Heart left ventricle (tissue), 16 donors: ENCODE measurements around the gene ASCC1. TPM values are rescaled to one million over a fixed set of nuclear protein-coding genes. Genes with fewer than 3 reads are reported as not detected.
A peak's percentile ranks its signal among the peaks of the same experiment; 100 is the strongest.

Source experiments
- ATAC-seq, 4 donors: fragments of 200-7000 bp; cut with Tn5 transposase; one replicate each; pipeline ENCODE4 v1.9.1; 2020 to 2022; ENCODE audit warnings: moderate library complexity in 4 of 4, mild to moderate bottlenecking in 3 of 4, moderate number of reproducible peaks in 1 of 4
- DNase-seq, 5 donors: peaks; one replicate each; pipeline ENCODE4 v3.0.0-alpha.2; 2020
- H3K27ac ChIP-seq, 12 donors: fragments of 200-600 bp; sonication (generic) in 4 of 12; one replicate each; pipeline versions ENCODE4 v1.5.0 to v1.8.0; 2016 to 2022; ENCODE audit warnings: mild to moderate bottlenecking in 2 of 12
- H3K27me3 ChIP-seq, 9 donors: fragments of 200-600 bp; sonication (generic) in 2 of 9; one replicate each; pipeline versions ENCODE4 v1.5.1 to v1.8.0; 2016 to 2022; ENCODE audit warnings: mild to moderate bottlenecking in 3 of 9
- H3K36me3 ChIP-seq, 9 donors: fragments of 200-600 bp; sonication (generic) in 2 of 9; one replicate each; pipeline versions ENCODE4 v1.5.0 to v1.8.0; 2018 to 2022; ENCODE audit warnings: mild to moderate bottlenecking in 2 of 9
- H3K4me1 ChIP-seq, 12 donors: fragments of 200-600 bp; sonication (generic) in 4 of 12; one replicate each; pipeline versions ENCODE4 v1.5.0 to v1.8.0; 2016 to 2022; ENCODE audit warnings: mild to moderate bottlenecking in 3 of 12
- H3K4me3 ChIP-seq, 12 donors: fragments of 200-600 bp; sonication (generic) in 4 of 12; one replicate each; pipeline versions ENCODE4 v1.5.0 to v1.8.0; 2017 to 2022; ENCODE audit warnings: mild to moderate bottlenecking in 9 of 12, moderate library complexity in 4 of 12
- H3K9me3 ChIP-seq, 12 donors: fragments of 200-600 bp; sonication (generic) in 4 of 12; one replicate each; pipeline versions ENCODE4 v1.5.0 to v1.8.0; 2016 to 2022; ENCODE audit warnings: mild to moderate bottlenecking in 1 of 12
- CTCF ChIP-seq, 12 donors: fragments of 200-600 bp; sonication (generic) in 4 of 12; IDR thresholded peaks; one replicate each; pipeline versions ENCODE4 v1.5.0 to v1.8.0; 2018 to 2022; ENCODE audit warnings: antibody characterized with exemption in 12 of 12, mild to moderate bottlenecking in 5 of 12
- POLR2A ChIP-seq, 2 donors: fragments of 450-650 bp; IDR thresholded peaks; one replicate each; pipeline ENCODE4 v1.6.1; 2017; ENCODE audit warnings: antibody characterized with exemption in 2 of 2, mild to moderate bottlenecking in 2 of 2, moderate library complexity in 2 of 2
- WGBS, 4 donors: extraction: QIAGEN DNeasy Blood & Tissue Kit in 2 of 4; methylation state at CpG; one replicate each; pipeline versions ENCODE4 v1.1.5 to v1.1.7; 2013 to 2018; 5-methylcytosine and 5-hydroxymethylcytosine counted together
- intact Hi-C, 10 donors: fragments of 100-400 bp; cut with DNase I; formaldehyde crosslinking; loops; one replicate each; pipeline versions ENCODE4 v1.11.1 to v1.14.2; 2022
- polyA plus RNA-seq, 2 donors: library from polyadenylated mRNA; stranded (reverse); fragments of 200-250 nt; gene quantifications; one replicate each; pipeline ENCODE4 v1.2.3, GENCODE V29; 2013
- total RNA-seq, 9 donors: library from RNA; depleted of rRNA in 2 of 9; stranded (reverse); fragments of >200 nt in 2 of 9; fragmentation: NEBNext Ultra II Directional in 3 of 9; extraction: Animal tissue kit (Norgen Biotek cat#: 25700) in 3 of 9; gene quantifications; one replicate each; pipeline versions ENCODE4 v1.1.0 to v1.2.4, GENCODE V29; 2016 to 2023
- donor health status: ischemic (EF 13 %, LVEDD 7.1; RV severe dilation, severe dysfunction).
- donor health status: healthy with polysubstance abuse.
- donor health status: DM: no; HTN: yes; CAD: no.
- donor health status: DM: no; HTN: no; CAD: no.
- donor health status: ischemic (EF 25% LVEDD 6.9; RV normal size, moderate dysfunction).
- donor health status: ischemic (EF 25% LVEDD 5.7; RV mildly dilated, moderate dysfunction).
- donor health status: healthy.
- donor health status: DM: yes; HTN: yes; CAD: no.
- donor health status: ischemic (EF 35%, LVEDD 5.7; RV mildly dilated, moderate dysfunction).
- donor health status: nonischemic (EF 11% LVEDD 7.7; RV severe dilation, severe dysfunction).
- donor health status: DM: yes; HTN: yes; CAD: no.
- donor health status: PGD.
- donor health status: ischemic (EF 29% LVEDD 5.4; RV normal size, mild dysfunction).
- donor health status: nonischemic (EF 23%, LVEDD 6.1; RV moderate dilation, normal function).

Gene ASCC1
- total and polyA plus RNA-seq, 11 donors, result 12.0 to 49.6 (median 35.3) TPM

GRCh38 chr10:72221278-72221677, 5.2 kb upstream of the ASCC1 start:
- H3K27ac ChIP-seq, result peak overlapping the region in 1 of 12 donors; percentile 42
- H3K9me3 ChIP-seq, result no peaks in the 10 kb centered on the region
- intact Hi-C loops, result loop anchor here in 5 of 10 donors (5.0 to 10.0 kb wide), 7 partner anchors 89 to 266 kb away; no protein-coding TSS in a partner anchor
- DNase-seq (no peak), ATAC-seq (no peak)
- no peak overlapping the region for H3K4me3 ChIP-seq
- peaks cover 0 to 48% (median 39%) of the 10 kb centered on the region in 9 donors for H3K36me3 ChIP-seq
- H3K4me1 ChIP-seq, result peaks cover 6 to 67% (median 37%) of the 10 kb centered on the region in 12 donors
- H3K27me3 ChIP-seq, result no peaks in the 10 kb centered on the region
- TF ChIP-seq POLR2A (IDR thresholded peaks at IDR 0.05) (no peak), CTCF (IDR thresholded peaks at IDR 0.05) (no peak)
- WGBS, 4 donors, result 42 to 83% (median 52%) methylated on average over 1 of the region's 1 CpG

- WGBS, 4 donors, result 78 to 87% (median 86%) methylated on average over 8 of the region's 8 CpGs
- ATAC-seq, result no peak
- TF ChIP-seq CTCF (IDR thresholded peaks at IDR 0.05) (no peak), POLR2A (IDR thresholded peaks at IDR 0.05) (no peak)
- Histone ChIP-seq H3K36me3 (peaks cover 0 to 41% (median 37%) of the 10 kb centered on the region in 9 donors), H3K27ac (peak overlapping the region in 1 of 12 donors; percentile 42), H3K27me3 (no peaks in the 10 kb centered on the region), H3K4me1 (peaks cover 6 to 67% (median 37%) of the 10 kb centered on the region in 12 donors), H3K4me3 (no peak overlapping the region), H3K9me3 (no peaks in the 10 kb centered on the region)
- intact Hi-C loops, result loop anchor here in 5 of 10 donors (5.0 to 10.0 kb wide), 7 partner anchors 88 to 266 kb away; no protein-coding TSS in a partner anchor
- no peak for DNase-seq
Observed at GRCh38 chr10:72220637-72221036, 4.6 kb upstream of the ASCC1 start.

GRCh38 chr10:72219235-72219814, 3.2 kb upstream of the ASCC1 start:
- WGBS, 4 donors, result 63 to 75% (median 71%) methylated on average over 6 of the region's 6 CpGs
- TF ChIP-seq POLR2A (IDR thresholded peaks at IDR 0.05), result no peak
- TF ChIP-seq CTCF (IDR thresholded peaks at IDR 0.05), result no peak
- H3K27ac ChIP-seq, result peak overlapping the region in 10 of 12 donors; percentile 6 to 100 (median 56)
- no peak for ATAC-seq
- H3K9me3 ChIP-seq, result no peaks in the 10 kb centered on the region
- intact Hi-C loops, result loop anchor here in 8 of 10 donors (5.0 to 10.0 kb wide), 6 partner anchors 85 to 257 kb away; partner anchors contain the start of gene CHST3 (in 1 of the 8)
- H3K4me3 ChIP-seq, result no peak overlapping the region
- H3K36me3 ChIP-seq, result peaks cover 0 to 29% (median 24%) of the 10 kb centered on the region in 9 donors
- no peak for DNase-seq
- no peaks in the 10 kb centered on the region for H3K27me3 ChIP-seq
- peaks cover 9 to 72% (median 46%) of the 10 kb centered on the region in 12 donors for H3K4me1 ChIP-seq

- DNase-seq, result no peak
- no peak for TF ChIP-seq CTCF (IDR thresholded peaks at IDR 0.05)
- no peak for TF ChIP-seq POLR2A (IDR thresholded peaks at IDR 0.05)
- H3K27ac ChIP-seq, result peak overlapping the region in 11 of 12 donors; percentile 6 to 100 (median 56)
- intact Hi-C loops, result loop anchor here in 8 of 10 donors (5.0 to 10.0 kb wide), 6 partner anchors 84 to 256 kb away; partner anchors contain the start of gene CHST3 (in 1 of the 8)
- no peaks in the 10 kb centered on the region for H3K27me3 ChIP-seq
- peaks cover 0 to 23% (median 18%) of the 10 kb centered on the region in 9 donors for H3K36me3 ChIP-seq
- peaks cover 9 to 75% (median 49%) of the 10 kb centered on the region in 12 donors for H3K4me1 ChIP-seq
- no peak overlapping the region for H3K4me3 ChIP-seq
- 22 to 30% (median 28%) methylated on average over 2 of the region's 2 CpGs for WGBS, 4 donors
- H3K9me3 ChIP-seq, result no peaks in the 10 kb centered on the region
- no peak for ATAC-seq
Observed at GRCh38 chr10:72218726-72219125, 2.6 kb upstream of the ASCC1 start.
